Stimulated activated CD4-positive, alpha-beta T cell treated with anti-CD3 and anti-CD28 coated beads, Interleukin-4, amount 100 ng/mL, for 4 hours (primary cell): ENCODE results near the gene COL6A2.
"Not testable (repeated sequence)": the region's sequence is repeated elsewhere in the genome, so short reads cannot be mapped to it uniquely, and the experiment has no call there.

ENCODE experiments used
- DNase-seq, 2 experiments: peaks; one replicate each; pipeline ENCODE4 v3.0.0-alpha.2; 2020

Gene COL6A2

DNA sequence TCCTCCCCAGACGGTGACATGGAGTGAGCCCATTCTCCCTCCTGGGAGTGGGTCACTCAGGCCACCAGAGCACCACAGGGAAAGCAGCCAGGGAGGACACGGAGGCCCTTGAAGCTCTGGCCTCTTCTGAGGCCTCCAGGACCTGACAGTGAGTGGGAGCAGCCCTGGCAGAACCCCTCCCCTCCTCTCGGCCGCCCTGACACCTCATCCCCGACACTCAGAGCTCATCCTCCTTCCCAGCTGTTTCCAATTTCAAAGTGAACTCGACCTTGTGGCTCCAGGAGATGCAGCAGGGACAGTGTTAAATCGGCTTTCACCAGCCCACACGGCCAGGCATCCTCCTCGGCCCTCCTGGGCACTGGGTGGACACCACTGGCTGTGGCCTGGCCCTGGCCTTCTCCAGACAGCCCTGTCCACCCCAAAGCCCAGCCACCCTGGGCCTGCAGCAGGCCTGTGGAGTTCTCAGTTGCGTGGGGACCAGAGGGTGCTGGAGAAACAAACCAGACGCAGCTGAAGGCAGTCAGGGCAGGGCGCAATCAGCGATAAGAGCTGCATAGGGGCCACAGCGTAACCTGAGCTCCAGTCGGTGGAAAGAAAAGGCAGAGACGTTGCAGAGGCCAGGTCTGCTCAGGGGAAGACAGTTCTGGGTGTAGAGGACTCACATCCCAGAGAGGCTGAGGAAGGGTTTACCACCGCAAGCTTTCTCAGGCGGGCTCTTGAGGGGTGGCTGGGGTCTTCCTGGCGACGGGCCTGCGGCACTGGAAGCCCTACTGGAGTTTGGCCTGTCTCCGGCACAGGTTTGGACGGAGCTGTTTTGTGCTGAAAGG, 30.4 kb downstream of the COL6A2 start:
- no peak for DNase-seq

DNA sequence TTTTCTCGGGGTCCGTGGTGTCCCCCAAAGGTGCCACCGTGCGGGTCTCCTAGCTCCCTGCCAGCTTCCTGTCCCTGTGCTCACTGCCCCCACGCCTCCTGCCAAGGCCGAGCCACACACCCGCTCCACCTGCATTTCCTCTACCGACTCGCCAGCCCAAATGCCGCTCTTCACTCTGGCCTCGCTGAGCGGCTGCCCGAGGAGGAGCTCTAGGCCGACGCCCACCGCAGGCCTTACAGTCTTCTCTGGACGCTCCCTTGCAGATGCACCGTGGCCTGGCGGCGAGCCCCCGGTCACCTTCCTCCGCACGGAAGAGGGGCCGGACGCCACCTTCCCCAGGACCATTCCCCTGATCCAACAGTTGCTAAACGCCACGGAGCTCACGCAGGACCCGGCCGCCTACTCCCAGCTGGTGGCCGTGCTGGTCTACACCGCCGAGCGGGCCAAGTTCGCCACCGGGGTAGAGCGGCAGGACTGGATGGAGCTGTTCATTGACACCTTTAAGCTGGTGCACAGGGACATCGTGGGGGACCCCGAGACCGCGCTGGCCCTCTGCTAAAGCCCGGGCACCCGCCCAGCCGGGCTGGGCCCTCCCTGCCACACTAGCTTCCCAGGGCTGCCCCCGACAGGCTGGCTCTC, 31.1 kb downstream of the COL6A2 start:
- no peak for DNase-seq

GRCh38 chr21:46129846-46130651, 32.1 kb downstream of the COL6A2 start:
- DNase-seq: no peak

DNA sequence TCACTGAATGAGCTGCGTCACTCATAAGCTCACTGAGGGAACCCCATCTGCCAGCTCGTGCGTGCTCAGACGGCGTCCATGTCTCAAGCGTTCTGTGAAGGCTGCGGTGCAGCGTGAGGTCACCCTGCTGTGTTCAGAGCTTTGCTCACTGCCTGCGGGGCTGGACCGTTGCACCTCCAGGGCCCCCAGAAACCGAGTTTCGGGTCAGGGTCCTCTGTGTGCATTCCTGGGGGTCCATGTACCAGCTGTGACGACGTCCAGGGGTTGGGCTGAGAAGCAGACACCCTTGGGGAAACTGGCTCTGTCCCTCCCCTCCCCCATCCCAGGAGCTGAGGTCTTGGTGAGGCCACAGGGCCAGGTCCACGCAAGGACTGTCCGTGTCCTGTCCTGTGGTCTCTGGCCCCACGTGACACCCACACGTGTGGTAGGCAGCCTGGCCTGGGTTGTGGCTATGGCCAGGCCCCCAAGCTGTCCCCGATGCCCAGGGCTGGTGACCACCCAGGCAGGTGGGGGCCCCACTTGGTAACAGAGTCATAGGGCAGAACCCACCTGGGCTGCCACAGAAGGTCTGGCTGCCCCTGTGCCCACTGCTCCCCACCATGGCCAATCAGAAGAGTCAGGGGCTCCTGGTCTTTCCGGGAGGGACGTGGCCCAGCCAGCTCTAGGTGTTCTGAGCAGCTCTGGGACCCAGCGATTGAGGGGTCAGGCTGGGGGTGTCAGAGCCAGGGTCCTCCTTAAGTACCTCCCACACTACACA, 33.1 kb downstream of the COL6A2 start:
- DNase-seq: no peak

- DNase-seq: no peak
These were observed 33.6 kb downstream of the COL6A2 start for GRCh38 chr21:46131588-46131837.

GRCh38 chr21:46131838-46132651, 34.1 kb downstream of the COL6A2 start:
- DNase-seq: no peak

- DNase-seq: no peak
These were observed 38.0 kb downstream of the COL6A2 start for GRCh38 chr21:46135782-46136395.

GRCh38 chr21:46136739-46137349, 38.9 kb downstream of the COL6A2 start:
- DNase-seq: no peak

DNA sequence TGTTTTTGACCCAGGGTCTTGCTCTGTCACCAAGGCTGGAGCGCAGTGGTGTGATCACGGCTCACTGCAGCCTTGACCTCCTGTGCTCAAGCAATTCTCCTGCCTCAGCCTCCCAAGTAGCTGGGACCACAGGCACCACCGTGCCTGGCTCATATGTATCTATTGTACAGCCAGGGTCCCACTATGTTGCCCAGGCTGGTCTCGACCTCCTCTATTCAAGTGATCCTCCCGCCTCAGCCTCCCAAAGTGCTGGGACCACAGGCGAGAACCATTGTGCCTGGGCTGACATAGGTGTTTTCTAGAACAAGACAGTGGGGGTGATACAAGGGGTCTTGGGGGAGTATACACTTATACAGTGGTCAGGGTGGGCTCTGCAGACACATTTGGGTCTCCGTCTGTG, 40.0 kb downstream of the COL6A2 start:
- DNase-seq: no peak

DNA sequence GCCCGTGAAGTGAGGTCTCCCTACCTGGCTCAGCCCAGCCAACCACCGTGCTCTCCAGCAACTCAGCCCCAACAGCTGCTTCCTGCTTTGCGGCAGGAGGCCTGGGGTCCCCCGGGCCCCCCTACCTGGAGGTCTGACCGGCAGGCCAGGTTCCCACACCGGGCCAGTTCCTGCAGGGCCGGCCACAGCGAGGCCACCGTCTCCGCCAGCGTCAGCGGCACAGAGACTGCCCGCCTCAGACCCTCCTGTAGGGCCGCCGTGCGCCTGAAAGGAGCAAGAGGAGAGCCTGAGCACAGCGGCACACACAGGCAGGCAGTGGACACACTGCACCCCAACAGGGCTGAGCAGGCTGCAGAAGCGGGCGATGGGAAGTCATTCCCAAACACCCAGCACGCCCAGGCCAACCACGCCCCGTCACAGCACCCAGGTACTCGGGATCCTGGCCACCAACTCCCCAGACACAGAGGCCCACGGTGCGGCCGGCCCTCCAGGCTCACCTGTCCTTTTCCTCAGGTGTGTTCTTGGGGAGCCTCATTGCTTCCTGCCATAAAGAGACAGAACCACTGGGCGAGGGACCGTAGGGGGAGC, 40.6 kb downstream of the COL6A2 start:
- no peak for DNase-seq

DNA sequence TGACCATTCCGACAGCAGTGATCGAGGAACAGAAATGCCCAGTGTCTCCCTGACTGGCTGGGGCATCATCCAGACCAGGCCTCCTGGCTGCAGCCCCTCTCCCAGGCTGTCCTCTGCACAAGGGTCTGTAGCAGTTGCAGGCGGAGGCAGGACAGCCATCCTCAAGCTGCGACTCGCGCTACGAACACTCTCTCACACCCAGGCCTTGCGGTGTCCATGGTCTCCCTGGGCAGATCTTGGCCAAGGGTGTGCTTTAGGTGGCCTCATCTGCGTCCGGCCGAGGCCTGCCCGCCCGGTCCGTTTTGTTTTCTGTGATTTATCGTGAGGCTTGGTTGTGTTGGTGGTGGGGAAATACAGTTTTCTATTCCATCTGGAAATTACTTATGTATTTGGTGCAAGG, 41.8 kb downstream of the COL6A2 start:
- DNase-seq: no peak

- DNase-seq: not testable (repeated sequence)
These were observed 42.6 kb downstream of the COL6A2 start for GRCh38 chr21:46140352-46141003.

- DNase-seq: no peak
These were observed 44.1 kb downstream of the COL6A2 start for GRCh38 chr21:46141767-46142581.

GRCh38 chr21:46142582-46143473, 44.9 kb downstream of the COL6A2 start:
- no peak for DNase-seq

GRCh38 chr21:46144464-46145070, 46.7 kb downstream of the COL6A2 start:
- DNase-seq: no peak

- no peak for DNase-seq
These were observed 47.4 kb downstream of the COL6A2 start for GRCh38 chr21:46145159-46145839.
